T-helper 1 cell treated with Interleukin-12 subunit alpha and Interleukin-12 subunit beta and Interleukin-4 antibody, amounts not matched to agents 30 μg/mL and 1 μg/mL, for 36 hours (primary cell): Measurements from ENCODE around the gene MPV17.
A peak's percentile ranks its signal among the peaks of the same experiment; 100 is the strongest.
"Not testable (repeated sequence)": the region's sequence is repeated elsewhere in the genome, so short reads cannot be mapped to it uniquely, and the experiment has no call there.

Experiments
- H3K27ac Mint-ChIP-seq: one replicate; pipeline ENCODE4 v1.8.0; 2021; ENCODE audit warnings: mild to moderate bottlenecking, mixed read lengths
- H3K27me3 Mint-ChIP-seq: one replicate; pipeline ENCODE4 v1.8.0; 2021; ENCODE audit warnings: low read depth, mixed read lengths
- H3K36me3 Mint-ChIP-seq: one replicate; pipeline ENCODE4 v1.8.0; 2021; ENCODE audit warnings: low read depth, mixed read lengths
- H3K4me1 Mint-ChIP-seq: one replicate; pipeline ENCODE4 v1.8.0; 2021; ENCODE audit warnings: low read depth, mixed read lengths
- H3K4me3 Mint-ChIP-seq: one replicate; pipeline ENCODE4 v1.8.0; 2021; ENCODE audit warnings: mild to moderate bottlenecking, moderate library complexity, mixed read lengths
- H3K9me3 Mint-ChIP-seq: one replicate; pipeline ENCODE4 v1.8.0; 2021; ENCODE audit warnings: mixed read lengths

The MPV17 gene

DNA sequence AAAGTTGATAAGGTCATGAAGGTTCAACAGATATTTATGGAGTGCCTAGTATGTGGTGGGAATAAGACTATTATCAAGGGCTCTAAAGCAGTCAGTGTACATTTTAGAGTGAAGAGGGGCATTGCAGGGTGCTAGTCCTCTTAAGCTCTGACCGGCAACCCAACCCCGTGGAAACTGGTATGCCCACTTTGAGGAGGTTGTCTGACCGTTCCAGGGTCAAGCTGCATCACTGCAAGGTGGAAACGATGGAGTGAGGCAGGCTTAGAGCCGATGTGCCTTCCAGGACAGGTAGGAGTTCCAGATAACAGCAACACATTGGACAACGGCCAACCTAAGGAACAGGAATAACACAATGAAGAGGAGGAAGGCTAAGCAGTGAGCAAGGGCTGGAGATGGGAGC lies 13.2 kb downstream of the MPV17 start:
- Mint-ChIP-seq H3K9me3 (no peaks in the 10 kb centered on the region), H3K4me1 (peaks cover 3% of the 10 kb centered on the region), H3K27ac (no peak overlapping the region), H3K36me3 (peaks cover 17% of the 10 kb centered on the region), H3K27me3 (peaks cover 10% of the 10 kb centered on the region), H3K4me3 (no peak overlapping the region)

DNA sequence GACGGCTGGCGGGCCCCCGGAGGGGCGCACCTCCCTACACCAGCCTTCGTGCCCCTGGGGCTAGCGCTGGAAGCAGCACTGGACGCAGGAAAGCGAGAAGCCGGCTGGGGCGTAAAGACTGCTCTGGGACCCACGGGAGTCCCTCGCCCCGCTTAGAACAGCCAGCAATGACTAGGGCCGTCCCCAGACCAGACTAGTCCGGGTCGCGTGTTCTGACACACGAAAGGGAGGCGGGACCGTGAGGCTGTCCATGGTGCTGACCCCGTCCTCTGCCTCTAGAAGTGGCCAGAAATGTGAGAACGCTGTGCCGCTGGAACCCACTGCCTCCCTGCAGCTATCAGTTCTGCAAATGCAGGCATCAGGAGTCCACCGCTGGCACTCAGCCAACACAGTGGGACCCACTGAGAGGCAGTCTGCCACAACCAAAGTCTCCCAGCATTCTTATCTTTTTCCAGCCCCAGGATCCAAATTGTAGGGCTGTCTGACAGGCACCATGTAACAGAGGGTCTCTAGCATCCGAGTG lies 14.5 kb downstream of the MPV17 start, which contains the start of gene UCN:
Gene UCN, minus strand, starts transcription at position 87 of the 523 bp plus-strand sequence. CDS start 550 bp downstream, outside the sequence.
- peaks cover 17% of the 10 kb centered on the region for H3K36me3 Mint-ChIP-seq
- no peak within 1 kb of the TSS for H3K4me3 Mint-ChIP-seq
- H3K27me3 Mint-ChIP-seq: peaks cover 12% of the 10 kb centered on the region

DNA sequence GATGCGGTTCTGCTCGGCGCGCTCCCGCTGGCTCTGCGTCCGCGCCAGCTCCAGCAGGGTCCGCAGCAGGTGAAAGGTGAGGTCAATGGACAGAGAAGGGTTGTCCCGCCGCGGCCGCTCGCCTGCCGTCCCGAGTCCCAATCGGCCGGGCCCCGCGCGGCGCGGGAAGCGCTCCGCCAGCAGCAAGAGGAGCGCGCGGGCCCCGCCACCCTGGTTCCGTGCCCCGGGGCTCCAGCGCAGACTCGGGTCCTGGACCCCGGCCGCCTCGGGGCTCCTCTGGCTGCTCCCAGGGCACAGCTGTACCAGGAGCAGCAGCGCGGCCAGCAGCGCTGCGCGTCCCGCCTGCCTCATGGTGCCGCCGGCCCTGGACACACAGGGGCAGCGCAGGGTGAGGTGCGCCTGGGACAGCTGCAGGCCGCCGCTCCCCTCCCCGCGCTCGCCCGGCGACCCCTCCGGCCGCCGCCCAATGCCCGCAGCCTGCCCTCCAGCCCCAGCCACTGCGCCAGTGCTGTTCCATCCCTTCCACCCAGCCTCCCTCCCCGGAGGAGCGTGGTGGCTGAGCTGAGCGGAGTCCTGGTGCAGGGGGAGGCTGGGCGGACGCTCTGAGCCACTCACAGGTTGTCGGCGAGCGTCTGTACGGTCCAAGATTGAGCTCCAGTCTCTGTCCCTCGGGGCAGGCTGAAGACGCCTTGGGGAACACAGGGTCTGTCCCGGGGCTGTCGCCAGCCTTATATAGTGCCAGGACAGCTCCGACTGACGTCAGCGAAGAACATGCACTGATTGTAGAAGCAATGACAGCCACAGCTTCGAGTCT lies 15.1 kb downstream of the MPV17 start:
- H3K9me3 Mint-ChIP-seq: no peaks in the 10 kb centered on the region
- H3K4me3 Mint-ChIP-seq: no peak overlapping the region
- H3K36me3 Mint-ChIP-seq: peaks cover 17% of the 10 kb centered on the region
- no peak overlapping the region for H3K27ac Mint-ChIP-seq
- peaks cover 4% of the 10 kb centered on the region for H3K4me1 Mint-ChIP-seq
- H3K27me3 Mint-ChIP-seq: peaks cover 12% of the 10 kb centered on the region

More for the DNA sequence above, 14.5 kb downstream of the MPV17 start, which contains the start of gene UCN:
- peaks cover 3% of the 10 kb centered on the region for H3K4me1 Mint-ChIP-seq
- H3K27ac Mint-ChIP-seq: no peak within 1 kb of the TSS
- no peaks in the 10 kb centered on the region for H3K9me3 Mint-ChIP-seq

DNA sequence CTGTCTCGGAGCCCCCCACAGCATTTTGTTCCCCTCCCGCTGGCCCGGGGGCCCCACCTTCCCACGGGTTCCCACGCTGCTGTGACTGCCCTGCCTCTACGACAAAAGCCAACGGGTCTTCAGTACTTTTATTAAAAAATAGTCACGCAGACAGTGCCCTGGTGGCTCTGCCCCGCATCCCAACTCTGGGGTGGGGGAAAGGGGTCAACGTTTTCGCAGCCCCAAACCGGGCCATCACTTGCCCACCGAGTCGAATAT lies 15.7 kb downstream of the MPV17 start:
- no peaks in the 10 kb centered on the region for H3K9me3 Mint-ChIP-seq
- no peak overlapping the region for H3K4me3 Mint-ChIP-seq
- H3K27me3 Mint-ChIP-seq: peaks cover 12% of the 10 kb centered on the region
- H3K36me3 Mint-ChIP-seq: peaks cover 13% of the 10 kb centered on the region
- H3K4me1 Mint-ChIP-seq: peaks cover 4% of the 10 kb centered on the region
- H3K27ac Mint-ChIP-seq: no peak overlapping the region

DNA sequence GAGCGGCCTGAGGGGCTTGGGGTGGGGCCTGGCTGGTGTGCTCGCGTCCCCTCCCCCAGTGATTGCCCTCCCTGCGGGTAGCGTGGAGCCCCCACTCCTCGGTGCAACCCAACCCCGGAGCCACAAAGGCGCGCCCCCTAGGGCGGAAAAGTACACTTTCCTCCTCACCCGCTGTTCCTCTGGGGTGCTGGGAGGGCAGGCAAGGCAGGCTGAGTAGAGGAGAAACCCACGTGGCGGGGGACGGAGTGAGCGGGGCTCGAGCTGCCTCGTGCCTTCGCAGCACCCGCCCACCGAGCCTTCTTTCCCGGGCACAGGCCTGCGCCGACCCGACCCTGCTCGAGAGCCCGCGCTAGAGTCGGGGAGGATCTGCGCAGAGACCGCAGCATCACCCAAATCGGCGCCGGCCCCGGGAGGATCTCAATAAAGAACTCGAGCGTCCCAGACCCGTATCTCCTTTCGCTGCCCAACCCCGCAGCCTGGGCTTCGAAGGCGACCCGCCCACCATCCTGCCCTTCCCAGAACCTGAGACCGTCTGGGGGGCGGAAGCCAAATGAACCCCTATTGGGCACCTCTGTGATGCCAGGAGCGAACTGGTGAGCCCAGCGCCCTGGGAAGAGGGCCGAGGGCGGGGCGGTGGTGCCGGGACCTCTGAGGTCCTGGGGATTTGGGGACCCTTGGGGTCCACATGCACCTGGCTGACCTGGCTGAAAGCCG lies 16.2 kb downstream of the MPV17 start:
- H3K9me3 Mint-ChIP-seq: no peaks in the 10 kb centered on the region
- no peak overlapping the region for H3K4me3 Mint-ChIP-seq
- peaks cover 12% of the 10 kb centered on the region for H3K27me3 Mint-ChIP-seq
- peaks cover 13% of the 10 kb centered on the region for H3K36me3 Mint-ChIP-seq
- H3K27ac Mint-ChIP-seq: no peak overlapping the region
- H3K4me1 Mint-ChIP-seq: peaks cover 4% of the 10 kb centered on the region

DNA sequence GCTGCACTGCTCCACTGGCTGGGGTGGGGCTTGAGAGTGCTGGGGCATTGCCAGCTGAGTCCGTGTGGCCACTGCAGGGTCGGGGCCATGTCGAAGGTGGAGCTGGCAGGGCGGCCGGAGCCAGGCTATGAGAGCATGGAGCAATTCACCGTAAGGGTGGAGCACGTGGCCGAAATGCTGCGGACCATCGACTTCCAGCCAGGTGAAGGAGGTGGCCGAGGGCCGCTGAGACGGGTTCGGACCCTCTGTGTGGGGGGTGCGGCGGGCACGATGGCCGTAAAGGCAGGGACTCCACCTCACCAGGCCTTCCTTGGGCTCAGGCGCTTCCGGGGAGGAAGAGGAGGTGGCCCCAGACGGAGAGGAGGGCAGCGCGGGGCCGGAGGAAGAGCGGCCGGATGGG lies 16.8 kb downstream of the MPV17 start:
- H3K4me3 Mint-ChIP-seq: no peak overlapping the region
- no peaks in the 10 kb centered on the region for H3K9me3 Mint-ChIP-seq
- peaks cover 12% of the 10 kb centered on the region for H3K27me3 Mint-ChIP-seq
- peaks cover 9% of the 10 kb centered on the region for H3K36me3 Mint-ChIP-seq
- H3K27ac Mint-ChIP-seq: no peak overlapping the region
- H3K4me1 Mint-ChIP-seq: peaks cover 4% of the 10 kb centered on the region

DNA sequence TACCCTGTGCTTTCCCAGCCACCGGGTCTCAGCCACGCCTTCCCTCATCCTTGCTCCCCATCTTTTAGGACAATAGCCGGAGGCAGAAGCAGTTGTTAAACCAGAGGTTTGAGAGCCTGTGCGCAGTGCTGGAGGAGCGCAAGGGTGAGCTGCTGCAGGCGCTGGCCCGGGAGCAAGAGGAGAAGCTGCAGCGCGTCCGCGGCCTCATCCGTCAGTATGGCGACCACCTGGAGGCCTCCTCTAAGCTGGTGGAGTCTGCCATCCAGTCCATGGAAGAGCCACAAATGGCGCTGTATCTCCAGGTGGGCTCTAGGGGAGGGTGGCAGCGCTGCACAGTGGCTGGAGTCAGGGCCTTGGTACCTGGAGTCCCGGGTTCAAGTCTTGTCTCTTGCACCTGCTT lies 17.4 kb downstream of the MPV17 start:
- no peak overlapping the region for H3K4me3 Mint-ChIP-seq
- H3K27ac Mint-ChIP-seq: no peak overlapping the region
- no peaks in the 10 kb centered on the region for H3K9me3 Mint-ChIP-seq
- peaks cover 12% of the 10 kb centered on the region for H3K27me3 Mint-ChIP-seq
- peaks cover 9% of the 10 kb centered on the region for H3K36me3 Mint-ChIP-seq
- H3K4me1 Mint-ChIP-seq: peaks cover 4% of the 10 kb centered on the region

DNA sequence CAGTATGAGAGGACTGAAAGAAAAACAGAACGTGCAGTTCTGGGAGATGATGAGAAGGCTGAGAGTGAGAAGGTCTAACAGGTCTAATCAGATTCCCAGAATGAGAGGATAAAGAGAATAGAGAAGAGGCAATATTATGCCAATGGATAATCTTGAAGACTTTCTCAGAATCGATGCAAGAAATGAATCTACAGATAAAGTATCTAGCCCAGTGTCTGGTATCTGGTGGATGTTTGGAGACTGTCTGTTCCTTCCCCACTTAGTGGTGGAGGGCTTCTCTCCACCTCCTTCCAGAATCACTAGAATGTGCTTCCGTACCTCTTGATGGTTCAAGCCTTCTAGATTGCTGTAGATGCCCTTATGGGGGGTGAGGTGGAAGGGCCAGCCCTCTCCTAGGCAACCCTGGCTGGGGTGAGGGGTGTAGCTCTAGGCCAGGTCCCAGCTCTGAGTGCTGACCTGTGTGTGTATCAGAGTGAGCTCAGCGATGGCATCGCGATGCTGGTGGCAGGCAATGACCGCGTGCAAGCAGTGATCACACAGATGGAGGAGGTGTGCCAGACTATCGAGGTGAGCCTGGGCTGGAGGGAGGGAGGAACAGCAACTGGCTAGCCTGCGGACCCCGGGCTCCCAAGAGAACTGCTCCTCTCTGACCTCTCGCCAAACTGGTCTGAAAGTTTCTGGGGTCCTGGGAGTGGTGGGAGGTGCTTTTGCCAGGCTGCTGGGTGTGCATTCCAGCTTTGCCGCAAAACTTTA lies 18.2 kb downstream of the MPV17 start:
- Mint-ChIP-seq H3K27me3 (peaks cover 12% of the 10 kb centered on the region), H3K27ac (no peak overlapping the region), H3K4me3 (no peak overlapping the region), H3K4me1 (peaks cover 4% of the 10 kb centered on the region), H3K9me3 (no peaks in the 10 kb centered on the region), H3K36me3 (peaks cover 7% of the 10 kb centered on the region)

DNA sequence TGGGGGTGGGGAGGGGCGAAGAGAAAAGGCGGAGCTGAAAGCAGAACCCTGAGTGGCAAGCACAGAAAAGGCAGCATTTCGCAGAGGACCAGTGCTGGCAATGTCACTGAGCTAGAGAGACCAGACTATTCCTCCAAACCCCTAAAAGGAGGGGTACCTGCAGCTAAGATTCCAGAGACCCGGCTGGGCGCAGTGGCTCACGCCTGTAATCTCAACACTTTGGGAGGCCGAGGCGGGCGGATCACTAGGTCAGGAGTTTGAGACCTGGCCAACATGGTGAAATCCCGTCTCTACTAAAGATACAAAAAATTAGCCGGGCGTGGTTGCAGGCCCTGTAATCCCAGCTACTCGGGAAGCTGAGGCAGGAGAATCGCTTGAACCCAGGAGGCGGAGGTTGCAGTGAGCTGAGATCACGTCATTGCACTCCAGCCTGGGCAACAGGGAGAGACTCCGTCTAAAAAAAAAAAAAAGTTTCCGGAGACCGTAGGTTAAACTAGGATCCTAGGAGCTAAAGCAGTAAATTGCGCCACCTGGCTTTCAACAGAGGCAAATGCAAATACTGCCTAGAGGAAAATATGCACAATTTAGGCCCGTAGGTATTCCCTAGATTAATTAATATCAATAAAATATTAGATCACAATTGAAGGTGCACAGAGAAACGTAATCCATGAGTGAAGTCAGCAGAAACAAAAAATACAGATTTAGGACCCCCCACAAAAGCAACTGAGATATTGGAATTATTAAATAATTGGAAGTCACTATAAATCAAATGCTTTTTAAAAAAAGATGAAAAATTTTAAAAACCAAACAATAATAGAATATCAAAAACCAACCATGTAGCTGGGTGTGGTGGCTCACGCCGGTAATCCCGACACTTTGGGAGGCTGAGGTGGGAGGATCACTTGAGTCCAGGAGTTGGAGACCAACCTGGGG lies 19.5 kb downstream of the MPV17 start:
- Mint-ChIP-seq H3K27me3 (peaks cover 19% of the 10 kb centered on the region), H3K4me3 (peak overlapping the region; percentile 63), H3K27ac (no peak overlapping the region), H3K4me1 (peaks cover 4% of the 10 kb centered on the region), H3K36me3 (no peaks in the 10 kb centered on the region), H3K9me3 (no peaks in the 10 kb centered on the region)

DNA sequence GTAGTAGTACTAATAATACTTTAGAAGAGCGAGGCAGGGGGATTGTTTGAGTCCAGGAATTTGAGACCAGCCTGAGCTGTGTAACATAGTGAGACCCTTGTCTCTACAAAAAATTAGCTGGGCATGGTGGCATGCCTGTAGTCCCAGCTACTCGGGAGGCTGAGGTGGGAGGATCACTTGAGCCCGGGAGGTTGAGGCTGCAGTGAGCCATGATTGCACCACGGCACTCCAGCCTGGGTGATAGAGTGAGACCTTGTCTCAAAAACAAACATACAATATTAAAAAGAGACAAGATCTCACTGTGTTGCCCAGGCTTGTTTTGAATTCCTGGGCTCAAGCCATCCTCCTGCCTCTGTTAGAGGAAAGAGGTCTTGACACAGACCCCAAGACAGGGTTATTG lies 22.3 kb downstream of the MPV17 start:
- not testable (repeated sequence) for H3K27ac Mint-ChIP-seq, H3K9me3 Mint-ChIP-seq, H3K4me3 Mint-ChIP-seq, H3K36me3 Mint-ChIP-seq, H3K4me1 Mint-ChIP-seq
- peaks cover 24% of the 10 kb centered on the region for H3K27me3 Mint-ChIP-seq

DNA sequence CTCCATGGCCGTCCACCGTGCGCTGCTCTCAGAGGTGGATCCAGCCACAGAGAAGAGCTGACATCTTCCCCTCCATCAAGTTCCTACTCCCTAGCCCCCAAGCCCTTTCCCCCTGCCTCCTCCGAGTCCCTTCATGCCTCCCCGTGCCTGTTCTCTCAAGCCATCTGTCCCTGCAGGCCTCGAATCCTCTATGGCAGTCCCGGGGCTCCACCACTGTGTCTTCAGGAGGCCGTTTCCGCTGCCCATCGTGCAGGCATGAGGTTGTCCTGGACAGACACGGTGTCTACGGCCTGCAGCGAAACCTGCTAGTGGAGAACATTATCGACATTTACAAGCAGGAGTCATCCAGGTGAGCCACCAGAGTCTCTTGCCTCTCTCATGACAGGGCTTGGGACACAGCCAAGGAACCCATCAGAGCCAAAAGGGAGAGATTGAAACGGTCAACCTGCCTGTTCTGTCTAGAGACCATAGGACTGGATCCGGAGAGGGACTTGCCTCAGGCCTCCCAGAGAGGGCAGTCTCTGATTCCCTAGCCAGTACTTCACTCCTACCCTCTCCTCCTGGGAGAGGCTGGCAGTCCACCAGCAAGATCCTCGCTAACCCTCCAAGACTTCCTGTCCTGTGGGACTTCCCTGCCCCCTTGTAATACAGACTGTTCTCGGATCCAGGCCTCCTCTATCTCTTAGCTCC lies 24.4 kb downstream of the MPV17 start:
- Mint-ChIP-seq H3K27me3 (peaks cover 15% of the 10 kb centered on the region), H3K36me3 (no peaks in the 10 kb centered on the region), H3K4me3 (no peak overlapping the region), H3K27ac (no peak overlapping the region), H3K9me3 (no peaks in the 10 kb centered on the region), H3K4me1 (peaks cover 4% of the 10 kb centered on the region)

DNA sequence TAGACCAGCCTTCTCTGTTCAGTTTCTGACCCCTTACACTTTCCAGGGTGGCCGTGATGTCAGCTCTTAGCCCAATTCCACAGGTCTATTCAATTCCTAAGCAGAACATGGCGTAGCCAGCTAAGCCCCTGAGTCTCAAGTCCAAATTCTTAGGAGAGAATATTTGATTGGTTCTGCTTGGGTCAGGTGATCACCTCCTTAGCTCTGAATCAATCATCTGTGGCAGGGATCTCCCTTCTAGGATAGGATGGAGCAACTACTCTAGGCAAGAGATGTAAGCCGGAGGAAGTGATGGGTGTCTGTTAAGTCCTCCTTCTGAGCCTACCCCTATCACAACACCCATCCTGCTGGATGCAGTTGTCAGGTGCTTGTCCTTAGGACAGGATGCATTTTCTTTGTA lies 25.7 kb downstream of the MPV17 start:
- H3K36me3 Mint-ChIP-seq: no peaks in the 10 kb centered on the region
- peaks cover 25% of the 10 kb centered on the region for H3K27me3 Mint-ChIP-seq

DNA sequence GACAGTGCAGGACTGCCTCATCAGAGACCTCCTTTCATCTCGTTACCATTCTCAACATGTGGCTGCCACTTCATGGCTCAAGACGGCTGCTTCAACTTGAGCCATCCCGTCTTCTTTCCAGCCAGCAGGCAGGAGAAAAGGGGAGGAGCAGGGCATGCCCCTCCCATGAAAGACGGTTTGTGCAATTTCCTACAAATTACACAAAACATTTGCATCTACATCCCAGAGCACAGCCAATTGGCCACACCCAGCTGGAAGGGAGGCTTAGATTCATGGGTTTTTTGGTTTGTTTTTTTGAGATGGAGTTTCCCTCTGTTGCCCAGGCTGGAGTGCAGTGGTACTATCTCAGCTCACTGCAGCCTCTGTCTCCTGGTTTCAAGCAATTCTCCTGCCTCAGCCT lies 26.4 kb downstream of the MPV17 start:
- H3K4me1 Mint-ChIP-seq: no peaks in the 10 kb centered on the region
- H3K4me3 Mint-ChIP-seq: no peak overlapping the region
- H3K36me3 Mint-ChIP-seq: no peaks in the 10 kb centered on the region
- H3K27me3 Mint-ChIP-seq: peaks cover 32% of the 10 kb centered on the region
- no peak overlapping the region for H3K27ac Mint-ChIP-seq
- H3K9me3 Mint-ChIP-seq: no peaks in the 10 kb centered on the region

More for the DNA sequence above, 25.7 kb downstream of the MPV17 start:
- Mint-ChIP-seq H3K4me3 (no peak overlapping the region), H3K27ac (no peak overlapping the region), H3K9me3 (no peaks in the 10 kb centered on the region), H3K4me1 (no peaks in the 10 kb centered on the region)
